ENCODE measurements around the gene PRUNE2. TPM values are rescaled to one million over a fixed set of nuclear protein-coding genes. Genes with fewer than 3 reads are reported as not detected.
A peak's percentile ranks its signal among the peaks of the same experiment; 100 is the strongest.

Gene PRUNE2
- total and polyA plus RNA-seq, 4 donors, result 1.3 to 4.5 (median 1.6) TPM

- TF ChIP-seq NR2F2 (IDR thresholded peaks at IDR 0.05) (no peak), HNF4G (IDR thresholded peaks at IDR 0.05) (no peak), YY1 (IDR thresholded peaks at IDR 0.05) (no peak), REST (IDR thresholded peaks at IDR 0.05) (no peak), RXRA (IDR thresholded peaks at IDR 0.05) (peak in 1 of 2 donors; percentile 7), FOXA2 (IDR thresholded peaks at IDR 0.05) (no peak), CTCF (IDR thresholded peaks at IDR 0.05; ENCODE audit: low read depth, low read length, missing input control) (no peak), SP1 (IDR thresholded peaks at IDR 0.05) (no peak), HNF4A (conservative IDR thresholded peaks at IDR 0.05) (no peak)
- Histone ChIP-seq H3K9ac (ENCODE audit: low read depth in 1 of 2, low read length in 2 of 2) (peak overlapping the region in 1 of 2 donors; percentile 13), H3K27me3 (ENCODE audit: control insufficient read depth in 4 of 4, insufficient read depth in 4 of 4, low read length in 3 of 4) (no peaks in the 10 kb centered on the region), H3K4me1 (ENCODE audit: control insufficient read depth in 4 of 4, insufficient read depth in 4 of 4, low read length in 3 of 4) (peaks cover 0 to 5% (median 1%) of the 10 kb centered on the region in 4 donors), H3K9me3 (ENCODE audit: control insufficient read depth in 4 of 4, low read length in 3 of 4) (no peaks in the 10 kb centered on the region), H3K4me3 (ENCODE audit: low read depth in 1 of 3, low read length in 3 of 3) (no peak overlapping the region), H3K36me3 (ENCODE audit: control insufficient read depth in 4 of 4, insufficient read depth in 3 of 4, low read depth in 1 of 4, low read length in 3 of 4) (no peaks in the 10 kb centered on the region), H3K27ac (ENCODE audit: low read depth in 1 of 2, low read length in 2 of 2) (peak overlapping the region in 1 of 2 donors; percentile 37)
- DNase-seq (ENCODE audit: low spot score), result no peak
- WGBS, result 19% methylated on average over 8 of the region's 8 CpGs
These were observed 290.7 kb downstream of the PRUNE2 start for GRCh38 chr9:76615177-76615603.

GRCh38 chr9:76613974-76614373 lies 291.9 kb downstream of the PRUNE2 start:
- DNase-seq (ENCODE audit: low spot score), result no peak
- TF ChIP-seq EGR1 (IDR thresholded peaks at IDR 0.05; ENCODE audit: low read depth in 2 of 2), result no peak
- no peak for TF ChIP-seq YY1 (IDR thresholded peaks at IDR 0.05)
- no peak for TF ChIP-seq NR2F2 (IDR thresholded peaks at IDR 0.05)
- no peak for TF ChIP-seq JUND (IDR thresholded peaks at IDR 0.05)
- no peak for TF ChIP-seq HNF4A (conservative IDR thresholded peaks at IDR 0.05)
- TF ChIP-seq REST (IDR thresholded peaks at IDR 0.05), result no peak
- TF ChIP-seq FOXA1 (IDR thresholded peaks at IDR 0.05), result no peak
- no peak for TF ChIP-seq HNF4G (IDR thresholded peaks at IDR 0.05)
- no peak for TF ChIP-seq RAD21 (IDR thresholded peaks at IDR 0.05)
- no peak for TF ChIP-seq TAF1 (conservative IDR thresholded peaks at IDR 0.05)
- TF ChIP-seq CTCF (IDR thresholded peaks at IDR 0.05; ENCODE audit: low read depth, low read length, missing input control), result no peak
- TF ChIP-seq SP1 (IDR thresholded peaks at IDR 0.05), result no peak
- TF ChIP-seq ZBTB33 (IDR thresholded peaks at IDR 0.05), result no peak
- H3K27me3 ChIP-seq (ENCODE audit: control insufficient read depth in 4 of 4, insufficient read depth in 4 of 4, low read length in 3 of 4), result no peaks in the 10 kb centered on the region
- H3K27ac ChIP-seq (ENCODE audit: low read depth in 1 of 2, low read length in 2 of 2), result no peak overlapping the region
- no peak overlapping the region for H3K9ac ChIP-seq (ENCODE audit: low read depth in 1 of 2, low read length in 2 of 2)
- H3K4me1 ChIP-seq (ENCODE audit: control insufficient read depth in 4 of 4, insufficient read depth in 4 of 4, low read length in 3 of 4), result peaks cover 0 to 5% (median 1%) of the 10 kb centered on the region in 4 donors
- H3K9me3 ChIP-seq (ENCODE audit: control insufficient read depth in 4 of 4, low read length in 3 of 4), result no peaks in the 10 kb centered on the region
- H3K4me3 ChIP-seq (ENCODE audit: low read depth in 1 of 3, low read length in 3 of 3), result no peak overlapping the region
- WGBS, result 84% methylated on average over 4 of the region's 4 CpGs
- H3K36me3 ChIP-seq (ENCODE audit: control insufficient read depth in 4 of 4, insufficient read depth in 3 of 4, low read depth in 1 of 4, low read length in 3 of 4), result no peaks in the 10 kb centered on the region
